ENCODE results near the gene GSK3A.

- TF ChIP-seq, protein P1, sequence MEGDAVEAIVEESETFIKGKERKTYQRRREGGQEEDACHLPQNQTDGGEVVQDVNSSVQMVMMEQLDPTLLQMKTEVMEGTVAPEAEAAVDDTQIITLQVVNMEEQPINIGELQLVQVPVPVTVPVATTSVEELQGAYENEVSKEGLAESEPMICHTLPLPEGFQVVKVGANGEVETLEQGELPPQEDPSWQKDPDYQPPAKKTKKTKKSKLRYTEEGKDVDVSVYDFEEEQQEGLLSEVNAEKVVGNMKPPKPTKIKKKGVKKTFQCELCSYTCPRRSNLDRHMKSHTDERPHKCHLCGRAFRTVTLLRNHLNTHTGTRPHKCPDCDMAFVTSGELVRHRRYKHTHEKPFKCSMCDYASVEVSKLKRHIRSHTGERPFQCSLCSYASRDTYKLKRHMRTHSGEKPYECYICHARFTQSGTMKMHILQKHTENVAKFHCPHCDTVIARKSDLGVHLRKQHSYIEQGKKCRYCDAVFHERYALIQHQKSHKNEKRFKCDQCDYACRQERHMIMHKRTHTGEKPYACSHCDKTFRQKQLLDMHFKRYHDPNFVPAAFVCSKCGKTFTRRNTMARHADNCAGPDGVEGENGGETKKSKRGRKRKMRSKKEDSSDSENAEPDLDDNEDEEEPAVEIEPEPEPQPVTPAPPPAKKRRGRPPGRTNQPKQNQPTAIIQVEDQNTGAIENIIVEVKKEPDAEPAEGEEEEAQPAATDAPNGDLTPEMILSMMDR (conservative IDR thresholded peaks at IDR 0.05; ENCODE audit: low read depth, low read length) = no peak
- TF ChIP-seq EZH2phosphoT487 (IDR thresholded peaks at IDR 0.05; ENCODE audit: borderline replicate concordance, low read length) = no peak
Measured at GRCh38 chr19:42288881-42289555, 46.6 kb upstream of the GSK3A start.
